Colon (tissue), 2 donors: ENCODE data around the gene RNF25.

Experiments used
- FAIRE-seq: peaks from 2 replicates; lab custom pipeline; 2012; peaks lifted over from hg19 to GRCh38; lab: Jason Lieb, UNC
- donor health status: control.
- donor health status: control.

The RNF25 gene

GRCh38 chr2:218671097-218671653 is 627 bp downstream of the RNF25 start:
- FAIRE-seq: no peak

- FAIRE-seq: no peak
These were observed 7.1 kb downstream of the RNF25 start for GRCh38 chr2:218664653-218665052.

GRCh38 chr2:218663901-218664300 is 7.9 kb downstream of the RNF25 start:
- FAIRE-seq: no peak

GRCh38 chr2:218662827-218663226 is 9.0 kb downstream of the RNF25 start:
- no peak for FAIRE-seq

GRCh38 chr2:218662377-218662776 is 9.4 kb downstream of the RNF25 start:
- FAIRE-seq: no peak

- FAIRE-seq: no peak
These were observed 11.8 kb downstream of the RNF25 start for GRCh38 chr2:218659988-218660358.

- FAIRE-seq: no peak
These were observed 12.4 kb downstream of the RNF25 start, which contains the start of the genes BCS1L and ZNF142 for GRCh38 chr2:218659258-218659987. Gene BCS1L, plus strand, starts transcription at chr2:218659683. Its CDS starts 1,305 bp downstream, at chr2:218660988. Gene ZNF142, minus strand, starts transcription at chr2:218659623. Its CDS starts 3,194 bp downstream, at chr2:218656429.

- FAIRE-seq: no peak
These were observed 13.0 kb downstream of the RNF25 start for GRCh38 chr2:218658671-218659257.

- FAIRE-seq: no peak
These were observed 16.1 kb downstream of the RNF25 start for GRCh38 chr2:218655751-218656150.

- FAIRE-seq: no peak
These were observed 23.1 kb downstream of the RNF25 start for GRCh38 chr2:218648787-218649100.

GRCh38 chr2:218648088-218648786 is 23.6 kb downstream of the RNF25 start:
- FAIRE-seq: no peak

- FAIRE-seq: no peak
These were observed 26.7 kb downstream of the RNF25 start for GRCh38 chr2:218645126-218645525.

- no peak for FAIRE-seq
These were observed 27.1 kb downstream of the RNF25 start for GRCh38 chr2:218644721-218645120.

GRCh38 chr2:218643751-218644310 is 28.0 kb downstream of the RNF25 start:
- no peak for FAIRE-seq

- FAIRE-seq: no peak
These were observed 29.0 kb downstream of the RNF25 start for GRCh38 chr2:218642786-218643185.

- no peak for FAIRE-seq
These were observed 29.6 kb downstream of the RNF25 start for GRCh38 chr2:218642121-218642656.

- FAIRE-seq: no peak
These were observed 33.4 kb downstream of the RNF25 start for GRCh38 chr2:218638372-218638771.

GRCh38 chr2:218635719-218636118 is 36.1 kb downstream of the RNF25 start:
- FAIRE-seq: no peak

- no peak for FAIRE-seq
These were observed 40.0 kb downstream of the RNF25 start for GRCh38 chr2:218631837-218632236.

- FAIRE-seq: no peak
These were observed 43.9 kb downstream of the RNF25 start for GRCh38 chr2:218627939-218628338.

GRCh38 chr2:218626369-218626768 is 45.4 kb downstream of the RNF25 start:
- no peak for FAIRE-seq

- no peak for FAIRE-seq
These were observed 48.5 kb downstream of the RNF25 start for GRCh38 chr2:218623366-218623705.
